ENCODE results near the gene PSME1. TPM values are rescaled to one million over a fixed set of nuclear protein-coding genes. Genes with fewer than 3 reads are reported as not detected.
A peak's percentile ranks its signal among the peaks of the same experiment; 100 is the strongest.

The PSME1 gene
- polyA plus RNA-seq, 1 experiment = 80.0 TPM

- Histone ChIP-seq H3K9me3 (ENCODE audit: control insufficient read depth, insufficient read depth, low read length) (no peaks in the 10 kb centered on the region), H3K4me3 (ENCODE audit: low read depth, low read length) (no peak overlapping the region), H3K27me3 (ENCODE audit: control insufficient read depth, insufficient read depth, low read length) (no peaks in the 10 kb centered on the region), H3K27ac (ENCODE audit: low read depth, low read length) (no peak overlapping the region)
- CTCF ChIA-PET = interaction anchor here (0.9 to 10.7 kb wide), 10 partner anchors 15 to 197 kb away, joined by 3 to 212 read pairs (median 7); partner anchors contain the start of genes CARMIL3, CIDEB, IRF9 and PCK2
- POLR2A ChIA-PET = no interaction called here
- DNase-seq (ENCODE audit: low read depth, low spot score) = no peak
- no peak for TF ChIP-seq CTCF (IDR thresholded peaks at IDR 0.05; ENCODE audit: low read depth, low read length)
These were observed 25.5 kb upstream of the PSME1 start for GRCh38 chr14:24110523-24110922.

GRCh38 chr14:24113379-24113800 is 22.6 kb upstream of the PSME1 start:
- TF ChIP-seq CTCF (IDR thresholded peaks at IDR 0.05; ENCODE audit: low read depth, low read length) = no peak
- ChIA-PET POLR2A (interaction anchor here (1.5 to 2.5 kb wide), 5 partner anchors 19 to 129 kb away, joined by 6 to 36 read pairs (median 10); partner anchors contain the start of genes CHMP4A, EMC9, PCK2 and TINF2), CTCF (interaction anchor here (0.6 to 2.6 kb wide), 7 partner anchors 20 to 1276 kb away, joined by 3 to 21 read pairs (median 5); partner anchors contain the start of genes IRF9 and PCK2)
- Histone ChIP-seq H3K9me3 (ENCODE audit: control insufficient read depth, insufficient read depth, low read length) (no peaks in the 10 kb centered on the region), H3K27ac (ENCODE audit: low read depth, low read length) (peak overlapping the region; percentile 97), H3K27me3 (ENCODE audit: control insufficient read depth, insufficient read depth, low read length) (no peaks in the 10 kb centered on the region), H3K4me3 (ENCODE audit: low read depth, low read length) (peak overlapping the region; percentile 79)
- no peak for DNase-seq (ENCODE audit: low read depth, low spot score)

GRCh38 chr14:24113801-24114531 is 22.0 kb upstream of the PSME1 start:
- TF ChIP-seq CTCF (IDR thresholded peaks at IDR 0.05; ENCODE audit: low read depth, low read length) = no peak
- CTCF ChIA-PET = interaction anchor here (0.6 to 2.6 kb wide), 9 partner anchors 8 to 1277 kb away, joined by 3 to 21 read pairs (median 6); partner anchors contain the start of genes IRF9, NYNRIN and PCK2
- DNase-seq (ENCODE audit: low read depth, low spot score) = peak; percentile 59

GRCh38 chr14:24114532-24115421 is 21.2 kb upstream of the PSME1 start, which contains the start of the genes DCAF11 and NRL:
Gene DCAF11, plus strand, starts transcription at chr14:24114777. Its CDS starts 818 bp downstream, at chr14:24115595.
Gene NRL, minus strand, starts transcription at chr14:24114949. Its CDS starts 32,101 bp downstream, at chr14:24082848.
- DNase-seq (ENCODE audit: low read depth, low spot score) = peak; percentile 99
- peak within 1 kb of the TSS; percentile 92 for H3K4me3 ChIP-seq (ENCODE audit: low read depth, low read length)
- ChIA-PET CTCF (interaction anchor here (0.6 to 2.6 kb wide), 11 partner anchors 9 to 284 kb away, joined by 3 to 21 read pairs (median 5); partner anchors contain the start of genes CIDEB, IRF9, NYNRIN and PCK2), POLR2A (interaction anchor here (0.5 to 2.5 kb wide), 19 partner anchors 10 to 1020 kb away, joined by 3 to 36 read pairs (median 4); partner anchors contain the start of genes ACIN1, C14orf119, CHMP4A and DHRS1)
- TF ChIP-seq CTCF (IDR thresholded peaks at IDR 0.05; ENCODE audit: low read depth, low read length) = no peak
- no peaks in the 10 kb centered on the region for H3K27me3 ChIP-seq (ENCODE audit: control insufficient read depth, insufficient read depth, low read length)
- H3K9me3 ChIP-seq (ENCODE audit: control insufficient read depth, insufficient read depth, low read length) = no peaks in the 10 kb centered on the region
- peak within 1 kb of the TSS; percentile 99 for H3K27ac ChIP-seq (ENCODE audit: low read depth, low read length)

More at GRCh38 chr14:24113801-24114531, 22.0 kb upstream of the PSME1 start:
- POLR2A ChIA-PET = interaction anchor here (0.6 to 2.5 kb wide), 14 partner anchors 17 to 1019 kb away, joined by 3 to 36 read pairs (median 6); partner anchors contain the start of genes ACIN1, C14orf119, CHMP4A and DHRS1
- H3K4me3 ChIP-seq (ENCODE audit: low read depth, low read length) = peak overlapping the region; percentile 79
- peak overlapping the region; percentile 97 for H3K27ac ChIP-seq (ENCODE audit: low read depth, low read length)
- H3K9me3 ChIP-seq (ENCODE audit: control insufficient read depth, insufficient read depth, low read length) = no peaks in the 10 kb centered on the region
- no peaks in the 10 kb centered on the region for H3K27me3 ChIP-seq (ENCODE audit: control insufficient read depth, insufficient read depth, low read length)
